Activated gamma-delta T cell treated with Interleukin-2 at 50 U/mL for 16 hours (primary cell): ENCODE data around the gene PSMD1.
"Not testable (repeated sequence)": the region's sequence is repeated elsewhere in the genome, so short reads cannot be mapped to it uniquely, and the experiment has no call there.

ENCODE experiments used
- DNase-seq: peaks from one replicate; pipeline ENCODE4 v3.0.0-alpha.2; 2020

PSMD1 gene

GRCh38 chr2:231187736-231188505 lies 131.3 kb downstream of the PSMD1 start:
- DNase-seq: no peak

- no peak for DNase-seq
These were observed 132.0 kb downstream of the PSMD1 start for GRCh38 chr2:231188506-231189170.

- DNase-seq: no peak
These were observed 132.5 kb downstream of the PSMD1 start for GRCh38 chr2:231189171-231189530.

- DNase-seq: no peak
These were observed 133.2 kb downstream of the PSMD1 start for GRCh38 chr2:231189571-231190495.

GRCh38 chr2:231190531-231191197 lies 134.0 kb downstream of the PSMD1 start:
- no peak for DNase-seq

- DNase-seq: no peak
These were observed 135.5 kb downstream of the PSMD1 start for GRCh38 chr2:231191896-231192872.

- no peak for DNase-seq
These were observed 136.5 kb downstream of the PSMD1 start for GRCh38 chr2:231193216-231193615.

- DNase-seq: no peak
These were observed 139.9 kb downstream of the PSMD1 start for GRCh38 chr2:231196592-231196991.

GRCh38 chr2:231197196-231197595 lies 140.5 kb downstream of the PSMD1 start:
- DNase-seq: not testable (repeated sequence)

- no peak for DNase-seq
These were observed 141.1 kb downstream of the PSMD1 start for GRCh38 chr2:231197706-231198290.

- peak; percentile 65 for DNase-seq
These were observed 141.9 kb downstream of the PSMD1 start, which contains the start of gene ARMC9 for GRCh38 chr2:231198291-231199173. ARMC9 (plus strand) TSS chr2:231198631; CDS start chr2:231206239, 7,608 bp downstream.

GRCh38 chr2:231199219-231199618 lies 142.6 kb downstream of the PSMD1 start:
- no peak for DNase-seq

GRCh38 chr2:231200805-231201474 lies 144.3 kb downstream of the PSMD1 start:
- no peak for DNase-seq

GRCh38 chr2:231201475-231201814 lies 144.8 kb downstream of the PSMD1 start:
- no peak for DNase-seq

- no peak for DNase-seq
These were observed 146.4 kb downstream of the PSMD1 start for GRCh38 chr2:231203087-231203486.

- DNase-seq: no peak
These were observed 147.5 kb downstream of the PSMD1 start for GRCh38 chr2:231204146-231204545.

GRCh38 chr2:231204581-231204980 lies 147.9 kb downstream of the PSMD1 start:
- no peak for DNase-seq

- no peak for DNase-seq
These were observed 151.1 kb downstream of the PSMD1 start for GRCh38 chr2:231207734-231208133.

GRCh38 chr2:231210782-231211181 lies 154.1 kb downstream of the PSMD1 start:
- no peak for DNase-seq

GRCh38 chr2:231211486-231211885 lies 154.8 kb downstream of the PSMD1 start:
- DNase-seq: no peak
